ENCODE results near the gene AFAP1L2. TPM values are rescaled to one million over a fixed set of nuclear protein-coding genes. Genes with fewer than 3 reads are reported as not detected.

AFAP1L2 gene
- total RNA-seq, 2 experiments from 2014 or later: 0.36 to 0.50 TPM

DNA sequence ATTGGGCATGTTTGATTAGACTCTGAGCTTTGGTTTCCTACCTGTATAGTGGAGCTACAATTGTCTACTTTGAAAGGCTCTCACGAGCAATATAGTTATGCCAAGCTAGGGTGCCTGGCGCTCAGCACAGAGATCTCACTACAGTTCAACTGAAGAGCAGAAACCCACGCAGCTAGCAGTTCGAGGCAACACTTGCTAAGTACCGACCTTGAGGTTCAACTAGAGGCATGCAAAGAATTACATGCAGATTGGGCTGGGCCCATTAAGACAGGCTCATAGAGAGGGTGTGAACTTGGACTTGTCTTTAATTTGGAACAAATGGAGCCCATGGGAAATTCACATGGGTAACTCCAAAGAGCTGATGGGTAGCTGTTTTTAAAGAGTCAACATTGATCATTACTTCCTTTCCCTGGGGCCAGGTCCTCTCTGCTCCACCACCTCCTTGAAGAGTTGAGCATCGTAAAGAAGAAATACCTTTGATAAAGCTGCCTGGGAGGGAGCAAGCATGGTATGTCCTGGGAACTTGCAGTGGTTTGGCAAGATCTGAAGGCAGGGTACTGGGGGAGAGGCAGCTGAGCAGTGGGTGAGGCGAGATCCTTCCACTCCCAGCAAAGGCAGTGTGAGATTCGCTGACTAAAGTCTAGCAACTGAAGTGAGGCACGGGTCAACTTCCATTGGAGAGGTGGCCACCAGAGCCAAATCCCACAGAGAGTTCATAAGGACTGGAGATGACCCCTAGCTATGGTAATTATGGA is 25.5 kb upstream of the AFAP1L2 start:
- Mint-ChIP-seq H3K36me3 (ENCODE audit: low read depth) (peaks cover 58% of the 10 kb centered on the region), H3K4me3 (no peak overlapping the region), H3K27ac (peak overlapping the region; percentile 15), H3K4me1 (ENCODE audit: low read depth) (peaks cover 6% of the 10 kb centered on the region), H3K27me3 (no peaks in the 10 kb centered on the region), H3K9me3 (no peaks in the 10 kb centered on the region)
- TF ChIP-seq, protein P1, sequence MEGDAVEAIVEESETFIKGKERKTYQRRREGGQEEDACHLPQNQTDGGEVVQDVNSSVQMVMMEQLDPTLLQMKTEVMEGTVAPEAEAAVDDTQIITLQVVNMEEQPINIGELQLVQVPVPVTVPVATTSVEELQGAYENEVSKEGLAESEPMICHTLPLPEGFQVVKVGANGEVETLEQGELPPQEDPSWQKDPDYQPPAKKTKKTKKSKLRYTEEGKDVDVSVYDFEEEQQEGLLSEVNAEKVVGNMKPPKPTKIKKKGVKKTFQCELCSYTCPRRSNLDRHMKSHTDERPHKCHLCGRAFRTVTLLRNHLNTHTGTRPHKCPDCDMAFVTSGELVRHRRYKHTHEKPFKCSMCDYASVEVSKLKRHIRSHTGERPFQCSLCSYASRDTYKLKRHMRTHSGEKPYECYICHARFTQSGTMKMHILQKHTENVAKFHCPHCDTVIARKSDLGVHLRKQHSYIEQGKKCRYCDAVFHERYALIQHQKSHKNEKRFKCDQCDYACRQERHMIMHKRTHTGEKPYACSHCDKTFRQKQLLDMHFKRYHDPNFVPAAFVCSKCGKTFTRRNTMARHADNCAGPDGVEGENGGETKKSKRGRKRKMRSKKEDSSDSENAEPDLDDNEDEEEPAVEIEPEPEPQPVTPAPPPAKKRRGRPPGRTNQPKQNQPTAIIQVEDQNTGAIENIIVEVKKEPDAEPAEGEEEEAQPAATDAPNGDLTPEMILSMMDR (IDR thresholded peaks at IDR 0.05): no peak
- Histone ChIP-seq H3K27ac (ENCODE audit: low read depth in 1 of 2, low read length in 2 of 2) (no peak overlapping the region), H3K9me3 (ENCODE audit: control insufficient read depth in 1 of 2, insufficient read depth in 1 of 2, low read length in 2 of 2) (no peaks in the 10 kb centered on the region), H3K4me3 (ENCODE audit: low read length) (no peak overlapping the region), H3K36me3 (ENCODE audit: insufficient read depth, low read length) (peaks cover 22% of the 10 kb centered on the region), H3K27me3 (ENCODE audit: control insufficient read depth in 1 of 2, insufficient read depth in 2 of 2, low read length in 2 of 2) (no peaks in the 10 kb centered on the region), H3K4me1 (ENCODE audit: insufficient read depth, low read length) (no peaks in the 10 kb centered on the region)
- intact Hi-C loops (cut with DNase I, micrococcal nuclease): no loop called here
- CTCF ChIA-PET: no interaction called here
- POLR2A ChIA-PET: interaction anchor here (0.9 kb wide), 1 partner anchor 18 kb away, joined by 3 read pairs; no protein-coding TSS in a partner anchor
- ATAC-seq (ENCODE audit: poor library complexity) (no peak), DNase-seq (no peak)

DNA sequence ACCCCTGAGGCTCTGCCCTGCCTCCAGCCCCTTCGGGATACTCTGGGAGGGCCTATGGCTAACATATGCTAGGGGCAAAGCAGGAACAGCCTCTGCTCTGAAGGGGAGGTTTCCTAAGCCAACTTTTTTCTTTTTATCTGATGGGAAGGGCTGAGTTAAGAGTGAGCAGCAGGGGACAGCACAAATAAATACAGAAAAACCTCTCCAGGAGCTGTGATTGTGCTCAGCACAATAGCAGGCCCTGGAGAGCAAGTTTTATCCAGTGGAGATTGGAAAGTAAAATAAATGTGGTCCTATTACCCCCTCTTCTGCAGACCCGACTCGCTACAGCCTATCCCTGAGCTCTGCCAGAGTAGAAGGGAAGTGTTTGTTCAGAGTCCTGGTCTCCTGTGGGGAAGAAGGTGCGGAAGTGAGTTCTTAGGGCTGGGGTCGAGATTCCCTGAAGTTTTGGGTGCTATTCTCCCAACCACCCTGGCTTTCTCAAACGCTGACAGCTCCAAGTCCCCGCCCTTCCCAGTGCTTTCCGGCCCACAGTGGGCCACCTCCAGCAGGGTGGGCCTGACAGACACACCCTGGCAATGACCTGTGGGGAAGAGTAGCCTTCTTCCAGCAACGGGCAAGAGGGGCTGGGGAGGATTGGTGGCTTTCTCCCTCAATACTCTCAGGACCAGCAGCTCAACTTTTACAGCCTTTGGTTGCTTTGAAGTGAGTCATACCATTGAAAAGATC is 23.0 kb upstream of the AFAP1L2 start:
- no peak overlapping the region for H3K4me3 ChIP-seq (ENCODE audit: low read length)
- DNase-seq (no peak), ATAC-seq (ENCODE audit: poor library complexity) (no peak)
- Mint-ChIP-seq H3K4me1 (ENCODE audit: low read depth) (no peaks in the 10 kb centered on the region), H3K27ac (peak overlapping the region; percentile 4), H3K9me3 (no peaks in the 10 kb centered on the region), H3K36me3 (ENCODE audit: low read depth) (peaks cover 34% of the 10 kb centered on the region), H3K27me3 (no peaks in the 10 kb centered on the region), H3K4me3 (no peak overlapping the region)
- CTCF ChIA-PET: interaction anchor here (1.1 kb wide), 1 partner anchor 123 kb away, joined by 3 read pairs; no protein-coding TSS in a partner anchor
- TF ChIP-seq, protein P1 (IDR thresholded peaks at IDR 0.05): no peak
- no peaks in the 10 kb centered on the region for H3K9me3 ChIP-seq (ENCODE audit: control insufficient read depth in 1 of 2, insufficient read depth in 1 of 2, low read length in 2 of 2)
- peaks cover 4% of the 10 kb centered on the region for H3K36me3 ChIP-seq (ENCODE audit: insufficient read depth, low read length)
- H3K27me3 ChIP-seq (ENCODE audit: control insufficient read depth in 1 of 2, insufficient read depth in 2 of 2, low read length in 2 of 2): no peaks in the 10 kb centered on the region
- intact Hi-C loops (cut with DNase I, micrococcal nuclease): no loop called here
- no peaks in the 10 kb centered on the region for H3K4me1 ChIP-seq (ENCODE audit: insufficient read depth, low read length)
- no peak overlapping the region for H3K27ac ChIP-seq (ENCODE audit: low read depth in 1 of 2, low read length in 2 of 2)
- POLR2A ChIA-PET: interaction anchor here (0.6 kb wide), 1 partner anchor 402 kb away, joined by 3 read pairs; no protein-coding TSS in a partner anchor

DNA sequence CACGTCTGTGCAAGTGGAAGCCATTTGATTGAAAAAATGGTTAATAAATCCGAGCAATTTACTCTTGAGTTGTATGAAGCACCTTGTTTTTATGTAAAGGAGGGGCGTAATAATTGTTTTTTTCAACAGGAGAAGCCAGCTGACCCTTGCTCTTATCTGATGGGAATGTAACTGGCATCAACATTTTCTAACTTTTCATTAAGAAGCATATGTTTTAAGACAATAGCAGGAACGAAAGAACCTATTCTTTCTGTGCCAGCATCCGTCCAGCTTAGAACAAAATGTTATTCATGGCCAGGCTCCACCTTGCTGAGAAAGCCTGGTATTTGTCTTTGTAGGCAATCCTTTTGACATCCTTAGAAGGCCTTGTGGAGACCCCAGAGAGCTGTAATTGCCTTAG is 22.2 kb upstream of the AFAP1L2 start:
- H3K4me3 ChIP-seq (ENCODE audit: low read length): no peak overlapping the region
- TF ChIP-seq, protein P1 (IDR thresholded peaks at IDR 0.05): no peak
- no peak overlapping the region for H3K4me3 Mint-ChIP-seq
- no peaks in the 10 kb centered on the region for H3K27me3 ChIP-seq (ENCODE audit: control insufficient read depth in 1 of 2, insufficient read depth in 2 of 2, low read length in 2 of 2)
- H3K36me3 ChIP-seq (ENCODE audit: insufficient read depth, low read length): no peaks in the 10 kb centered on the region
- no peak for ATAC-seq (ENCODE audit: poor library complexity)
- H3K27ac Mint-ChIP-seq: no peak overlapping the region
- no peaks in the 10 kb centered on the region for H3K9me3 Mint-ChIP-seq
- H3K36me3 Mint-ChIP-seq (ENCODE audit: low read depth): peaks cover 25% of the 10 kb centered on the region
- H3K4me1 Mint-ChIP-seq (ENCODE audit: low read depth): no peaks in the 10 kb centered on the region
- intact Hi-C loops (cut with DNase I, micrococcal nuclease): no loop called here
- CTCF ChIA-PET: no interaction called here
- no peaks in the 10 kb centered on the region for H3K9me3 ChIP-seq (ENCODE audit: control insufficient read depth in 1 of 2, insufficient read depth in 1 of 2, low read length in 2 of 2)
- no peaks in the 10 kb centered on the region for H3K27me3 Mint-ChIP-seq
- POLR2A ChIA-PET: no interaction called here
- no peaks in the 10 kb centered on the region for H3K4me1 ChIP-seq (ENCODE audit: insufficient read depth, low read length)
- DNase-seq: no peak
- no peak overlapping the region for H3K27ac ChIP-seq (ENCODE audit: low read depth in 1 of 2, low read length in 2 of 2)
